HTR-8/SVneo (cell line): ENCODE data around the gene COL6A5.
"Not testable (repeated sequence)": the region's sequence is repeated elsewhere in the genome, so short reads cannot be mapped to it uniquely, and the experiment has no call there.

ENCODE experiments used
- DNase-seq: peaks from one replicate; pipeline ENCODE4 v3.0.0; 2011; ENCODE audit warnings: low spot score, mixed read lengths; ENCODE audit not compliant: insufficient read length
- FAIRE-seq: peaks from 2 replicates; lab custom pipeline; 2011; peaks lifted over from hg19 to GRCh38; lab: Jason Lieb, UNC

The COL6A5 gene

GRCh38 chr3:130430266-130430665 is 84.8 kb downstream of the COL6A5 start:
- DNase-seq (no peak), FAIRE-seq (no peak)

GRCh38 chr3:130432086-130432485 is 86.6 kb downstream of the COL6A5 start:
- not testable (repeated sequence) for DNase-seq

DNA sequence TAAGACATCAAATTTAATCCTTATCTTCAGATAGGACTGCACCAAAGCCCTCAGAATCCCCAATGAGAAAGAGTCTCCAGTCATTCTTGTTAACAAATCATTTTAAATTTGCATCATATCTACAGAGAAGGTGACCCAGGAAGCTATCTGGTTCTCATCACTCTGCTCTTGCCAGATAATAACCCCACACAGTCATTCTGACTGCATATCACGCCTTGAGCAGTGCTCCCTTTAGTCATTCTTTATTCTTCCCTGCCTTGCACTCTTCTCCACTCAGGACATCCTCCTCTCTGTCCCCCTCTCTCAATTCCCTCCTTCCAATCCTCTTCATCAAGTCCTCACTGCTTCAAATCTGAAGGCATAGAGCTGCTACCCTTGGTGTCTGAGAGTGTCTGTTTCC is 87.8 kb downstream of the COL6A5 start:
- DNase-seq = no peak
- no peak for FAIRE-seq

More at GRCh38 chr3:130432086-130432485, 86.6 kb downstream of the COL6A5 start:
- not testable (repeated sequence) for FAIRE-seq

DNA sequence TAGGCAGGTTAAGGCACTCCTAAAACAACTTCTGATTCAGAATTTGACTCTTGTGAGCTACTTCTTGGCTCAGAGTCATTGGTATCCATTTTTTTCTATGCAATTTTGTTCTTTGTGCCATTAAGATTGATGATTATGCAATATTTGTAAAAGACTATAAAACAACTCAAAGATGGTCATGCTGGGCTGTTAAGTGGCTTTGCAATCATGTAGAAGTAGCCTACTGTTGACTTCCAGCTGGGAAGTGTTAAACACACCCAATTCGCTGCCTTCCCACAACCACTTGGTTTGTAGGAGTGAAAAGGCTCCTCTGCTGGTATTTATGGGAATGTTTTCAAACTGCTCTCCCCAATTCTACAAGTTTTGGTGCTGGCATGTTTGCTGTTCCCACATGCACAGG is 96.8 kb downstream of the COL6A5 start:
- DNase-seq = no peak
- FAIRE-seq = no peak

GRCh38 chr3:130446840-130447239 is 101.4 kb downstream of the COL6A5 start:
- FAIRE-seq, DNase-seq: not testable (repeated sequence)

- not testable (repeated sequence) for FAIRE-seq, DNase-seq
Measured at GRCh38 chr3:130448155-130448554, 102.7 kb downstream of the COL6A5 start.

- no peak for FAIRE-seq
- DNase-seq = no peak
Measured at GRCh38 chr3:130456540-130456939, 111.1 kb downstream of the COL6A5 start.

GRCh38 chr3:130457671-130458070 is 112.2 kb downstream of the COL6A5 start:
- FAIRE-seq = no peak
- no peak for DNase-seq

GRCh38 chr3:130459944-130460343 is 114.5 kb downstream of the COL6A5 start:
- FAIRE-seq (no peak), DNase-seq (no peak)

DNA sequence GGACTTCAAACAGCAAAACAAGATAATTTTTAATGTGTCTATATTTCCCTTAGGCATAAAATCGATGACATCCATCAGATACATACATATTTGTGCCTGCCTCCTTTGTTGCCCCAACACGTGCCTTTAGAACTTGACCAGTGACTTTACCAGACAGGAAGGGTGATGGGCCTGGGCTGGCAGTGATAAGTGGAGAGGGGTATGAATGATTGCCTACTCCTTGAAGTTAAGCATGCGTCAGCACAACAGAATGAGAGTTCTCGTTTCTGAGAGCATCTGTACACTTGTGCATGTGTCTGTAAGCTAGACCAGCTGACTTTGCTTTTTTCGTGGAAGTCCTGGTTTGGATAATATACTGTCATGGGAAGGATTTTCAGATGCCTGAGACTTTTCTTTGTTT is 116.6 kb downstream of the COL6A5 start:
- FAIRE-seq (no peak), DNase-seq (no peak)

- FAIRE-seq = no peak
- DNase-seq = no peak
Measured at GRCh38 chr3:130463221-130463620, 117.7 kb downstream of the COL6A5 start.

DNA sequence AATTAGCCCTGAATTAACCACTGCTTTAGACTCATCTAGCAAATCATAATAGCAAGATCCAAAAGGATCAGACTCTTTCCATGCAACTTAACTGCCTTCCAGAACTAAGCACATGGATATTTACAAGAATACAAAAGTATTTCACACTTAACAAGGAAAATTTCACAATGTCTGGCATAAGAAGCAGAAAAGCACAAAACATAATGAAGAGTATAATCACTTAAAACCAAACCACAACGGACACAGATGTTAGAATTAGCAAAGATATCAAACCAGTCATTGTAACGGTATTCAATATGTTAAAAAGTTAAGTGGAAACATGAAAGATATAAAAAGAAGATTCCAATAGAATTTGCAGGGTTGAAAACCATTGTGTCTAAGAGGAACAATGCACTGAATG is 120.0 kb downstream of the COL6A5 start:
- FAIRE-seq (no peak), DNase-seq (no peak)

GRCh38 chr3:130468311-130468710 is 122.8 kb downstream of the COL6A5 start:
- DNase-seq = no peak
- FAIRE-seq = no peak

- no peak for DNase-seq
- FAIRE-seq = no peak
Measured at GRCh38 chr3:130470126-130470525, 124.7 kb downstream of the COL6A5 start.

DNA sequence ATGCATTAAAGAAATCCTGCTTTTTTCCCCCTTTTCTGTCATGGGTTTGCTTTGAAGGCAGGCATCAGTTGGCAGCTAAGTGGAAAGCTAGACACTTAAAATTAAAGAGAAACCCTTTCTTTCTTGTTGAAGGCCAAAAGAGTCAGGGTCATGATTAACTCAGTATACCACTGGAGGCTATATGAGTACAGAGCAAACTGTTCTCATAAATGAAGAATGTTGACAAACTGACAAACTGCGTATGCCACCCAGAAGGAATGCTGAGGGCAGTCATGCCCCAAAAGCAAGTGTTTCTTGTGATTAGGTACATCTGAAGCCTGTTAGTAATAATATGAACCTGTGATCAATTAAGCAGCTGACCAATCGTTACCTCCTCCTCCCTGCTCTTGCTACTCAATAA is 127.9 kb downstream of the COL6A5 start:
- FAIRE-seq (no peak), DNase-seq (no peak)

DNA sequence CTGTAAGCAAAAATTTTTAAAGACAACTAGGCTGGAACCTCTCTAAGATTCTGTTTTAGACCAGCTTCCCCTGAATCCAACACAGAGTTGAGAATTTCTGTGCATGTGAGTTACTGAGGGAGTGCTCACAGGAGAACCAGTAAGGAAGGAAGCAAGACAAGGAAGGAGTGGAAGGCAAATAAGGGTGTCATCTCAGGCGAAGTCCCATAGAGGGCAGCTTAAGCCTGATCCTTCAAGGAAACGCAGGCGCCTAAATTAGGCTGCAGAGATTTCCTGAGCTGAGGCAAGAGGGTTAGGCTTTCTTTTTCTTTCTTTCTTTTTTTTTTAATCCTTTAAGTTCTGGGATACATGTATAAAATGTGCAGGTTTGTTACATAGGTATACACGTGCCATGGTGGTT is 135.3 kb downstream of the COL6A5 start:
- FAIRE-seq (no peak), DNase-seq (no peak)

DNA sequence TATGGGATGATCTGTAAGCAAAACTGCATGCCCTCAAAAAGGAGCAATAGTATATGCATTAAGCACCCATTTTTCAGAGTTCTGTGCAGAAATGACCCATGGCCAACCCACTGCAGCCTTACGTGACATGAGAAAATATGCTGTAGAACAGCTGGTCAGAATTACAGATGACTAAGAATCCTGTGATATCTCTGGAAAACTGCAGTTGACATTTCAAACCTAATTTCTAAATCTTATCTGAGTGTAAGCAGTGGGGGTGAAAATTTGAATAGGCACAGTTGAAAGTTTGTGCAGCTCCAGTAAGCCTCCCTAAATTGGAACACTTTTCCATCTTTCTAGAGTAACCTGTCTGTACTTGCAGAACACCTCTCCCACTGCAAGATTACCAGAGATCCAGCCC is 142.8 kb downstream of the COL6A5 start:
- no peak for FAIRE-seq
- no peak for DNase-seq

DNA sequence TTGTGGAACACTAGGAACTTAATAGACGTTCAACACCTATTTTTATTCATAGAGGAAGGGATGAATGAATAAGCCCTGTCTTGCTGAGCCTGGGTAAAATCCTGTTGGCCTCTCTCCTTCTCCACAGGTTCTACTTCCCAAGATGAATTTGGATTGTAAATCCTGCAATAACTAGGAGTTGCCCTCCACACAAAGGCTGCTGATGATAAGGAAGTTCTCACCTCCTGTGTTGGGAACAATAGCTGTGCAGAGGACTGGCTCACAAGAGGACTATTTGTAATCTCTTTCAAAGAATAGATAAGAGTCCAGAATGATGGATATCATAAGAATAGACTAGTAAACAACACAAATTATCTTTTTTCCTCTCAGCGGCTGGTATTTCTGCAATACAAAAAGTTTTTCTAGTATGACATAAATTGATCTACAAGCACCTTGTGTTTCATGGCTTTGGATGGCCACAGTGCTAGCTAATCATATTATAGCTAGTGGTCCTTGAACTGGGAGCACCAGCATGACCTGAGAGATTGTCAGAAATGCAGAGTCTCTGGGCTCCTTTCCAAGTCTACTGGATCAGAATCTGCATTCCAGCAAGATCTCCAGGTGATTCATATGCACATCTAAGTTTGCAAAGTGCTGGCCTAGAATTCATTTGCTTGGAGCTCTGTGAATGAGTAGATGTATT is 143.4 kb downstream of the COL6A5 start:
- FAIRE-seq = no peak
- DNase-seq = no peak

DNA sequence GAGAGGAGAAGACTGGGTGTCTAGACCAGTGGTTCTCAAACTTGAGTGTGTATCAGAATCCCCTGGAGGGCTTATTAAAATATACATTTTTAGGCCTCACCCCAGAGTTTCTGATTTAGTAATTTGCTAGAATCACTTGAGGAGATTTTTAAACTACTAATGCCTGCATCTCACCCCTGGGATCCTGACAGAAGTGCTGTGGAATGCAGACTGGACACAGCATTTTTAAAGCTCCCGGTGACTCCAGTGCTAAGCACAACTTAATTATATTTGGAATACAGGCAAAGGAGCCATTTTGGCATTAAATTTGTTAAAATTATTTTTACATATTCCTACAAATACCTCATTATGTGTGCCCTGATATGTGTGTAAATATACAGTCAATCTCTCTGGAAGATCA is 144.8 kb downstream of the COL6A5 start:
- no peak for FAIRE-seq
- no peak for DNase-seq

- FAIRE-seq = no peak
- DNase-seq = no peak
Measured at GRCh38 chr3:130491431-130491830, 146.0 kb downstream of the COL6A5 start.

DNA sequence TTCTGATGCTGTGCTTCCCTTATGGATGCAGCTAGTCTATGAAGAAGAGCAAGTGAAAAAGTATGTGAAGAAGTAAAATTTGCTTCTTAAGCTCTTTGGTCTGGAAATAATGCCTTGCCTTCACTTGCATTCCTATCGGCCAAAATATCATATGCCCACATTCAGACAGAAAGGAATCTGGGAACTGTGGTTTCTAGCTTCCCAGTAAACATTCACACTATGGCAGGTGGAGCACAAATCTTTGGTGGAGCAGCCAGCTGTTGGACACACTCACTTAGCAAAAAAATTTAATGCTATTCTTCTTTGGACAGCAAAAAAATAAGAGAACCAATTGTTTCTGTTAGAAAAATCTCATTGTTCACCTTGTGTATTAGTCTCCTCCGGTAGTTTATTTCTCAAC is 159.2 kb downstream of the COL6A5 start:
- FAIRE-seq (no peak), DNase-seq (no peak)

- no peak for DNase-seq
- FAIRE-seq = no peak
Measured at GRCh38 chr3:130506031-130506430, 160.6 kb downstream of the COL6A5 start.
